NB4 (cell line): ENCODE data around the gene UTS2B.

ENCODE experiments used
- DNase-seq: peaks from one replicate; pipeline ENCODE4 v3.0.0; 2010; ENCODE audit warnings: low read depth
- H3K4me3 ChIP-seq: one replicate; pipeline ENCODE4 v1.5.1; 2011; ENCODE audit warnings: mild to moderate bottlenecking, low read depth, low read length, moderate library complexity
- CTCF ChIP-seq: IDR thresholded peaks from one replicate; pipeline ENCODE4 v1.5.1; 2012; ENCODE audit warnings: low read depth, low read length
- MAX ChIP-seq: IDR thresholded peaks from 2 replicates; pipeline ENCODE4 v1.6.1; 2011; ENCODE audit warnings: low read depth, low read length
- MYC ChIP-seq: IDR thresholded peaks from 2 replicates; pipeline ENCODE4 v1.6.1; 2011; ENCODE audit warnings: low read depth, low read length
- POLR2A ChIP-seq: IDR thresholded peaks from 2 replicates; pipeline ENCODE4 v1.6.1; 2011; ENCODE audit warnings: mild to moderate bottlenecking; ENCODE audit not compliant: insufficient read length; ENCODE audit errors: extremely low read depth

The UTS2B gene

GRCh38 chr3:191234216-191234615 is 96.1 kb downstream of the UTS2B start:
- DNase-seq, result no peak
- TF ChIP-seq MAX (no peak), POLR2A (no peak), MYC (no peak)

GRCh38 chr3:191227541-191227940 is 102.8 kb downstream of the UTS2B start:
- no peak overlapping the region for H3K4me3 ChIP-seq
- TF ChIP-seq MAX (no peak), CTCF (no peak), MYC (no peak), POLR2A (no peak)
- DNase-seq, result no peak

More at GRCh38 chr3:191234216-191234615, 96.1 kb downstream of the UTS2B start:
- no peak overlapping the region for H3K4me3 ChIP-seq

GRCh38 chr3:191221638-191222037 is 108.7 kb downstream of the UTS2B start:
- H3K4me3 ChIP-seq, result no peak overlapping the region
- TF ChIP-seq POLR2A (no peak), MAX (no peak), CTCF (no peak), MYC (no peak)
- no peak for DNase-seq

- DNase-seq, result peak; percentile 14
- H3K4me3 ChIP-seq, result no peak overlapping the region
- TF ChIP-seq CTCF, result no peak
- no peak for TF ChIP-seq POLR2A
These were observed 109.4 kb downstream of the UTS2B start for GRCh38 chr3:191220908-191221307.

- H3K4me3 ChIP-seq, result no peak overlapping the region
- TF ChIP-seq CTCF (no peak), POLR2A (no peak), MAX (no peak), MYC (no peak)
- no peak for DNase-seq
These were observed 113.0 kb downstream of the UTS2B start for GRCh38 chr3:191217301-191217700.
